ENCODE data around the gene NLGN4Y. TPM values are rescaled to one million over a fixed set of nuclear protein-coding genes. Genes with fewer than 3 reads are reported as not detected.

NLGN4Y gene
- not detected in 2 replicates for total RNA-seq

DNA sequence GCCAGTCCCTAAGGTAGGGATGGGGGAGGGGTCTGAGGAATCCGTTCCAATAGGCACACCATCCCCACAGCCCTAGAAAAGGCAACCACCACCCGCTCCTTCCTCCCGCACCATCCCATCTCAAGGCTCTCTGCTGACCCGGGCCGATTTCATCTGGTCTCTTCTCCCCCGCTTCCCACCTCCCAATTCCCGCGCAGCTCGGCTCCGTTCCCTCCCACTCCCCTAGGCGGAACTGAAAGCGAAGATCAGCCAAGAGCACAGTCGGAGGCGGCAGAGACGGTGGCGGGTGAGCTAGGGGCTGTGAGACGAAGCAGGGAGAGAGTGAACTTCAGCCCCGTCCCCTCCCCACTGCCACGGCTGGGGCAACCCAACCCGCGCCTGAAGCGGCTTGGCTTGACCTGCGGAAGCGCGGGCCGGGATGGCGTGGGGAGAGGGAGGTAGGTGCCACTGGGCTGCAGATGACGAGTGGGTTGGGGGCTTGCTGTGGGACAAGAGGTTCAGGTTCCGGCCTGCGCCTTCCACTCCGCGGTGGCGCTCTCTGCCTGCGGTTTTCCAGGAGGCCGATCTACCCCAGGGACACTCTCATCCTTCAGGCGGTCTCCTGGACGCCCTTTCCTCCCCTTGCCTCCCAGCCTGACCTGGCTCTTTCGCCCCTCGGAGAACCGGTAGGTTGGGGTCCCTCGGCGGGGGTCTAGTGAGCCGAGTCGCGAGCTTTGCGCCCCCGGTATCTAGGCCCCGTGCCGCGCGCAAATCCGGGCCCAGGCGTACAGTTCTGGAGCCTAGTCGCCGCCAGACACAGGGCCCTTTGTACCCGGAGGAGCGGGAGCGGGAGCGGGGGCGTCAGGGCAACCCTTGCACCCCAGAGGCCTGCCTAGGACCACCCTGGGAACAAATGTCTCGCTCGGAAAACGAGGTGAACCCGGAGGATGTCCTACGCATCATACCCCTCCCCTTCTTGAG is at the start of gene NLGN4Y:
NLGN4Y (plus strand) TSS at position 258 of the 960 bp plus-strand sequence. CDS start 97,591 bp downstream, outside the sequence.

